Measurements from ENCODE around the gene PBX4.

- no peak for TF ChIP-seq CTCF (IDR thresholded peaks at IDR 0.05; ENCODE audit: poor library complexity)
- no peak for TF ChIP-seq EZH2 (IDR thresholded peaks at IDR 0.05; ENCODE audit: borderline replicate concordance)
- no peak for TF ChIP-seq EZH2phosphoT487 (IDR thresholded peaks at IDR 0.05; ENCODE audit: low read depth, severe bottlenecking, unreplicated experiment)
Measured at GRCh38 chr19:19661675-19662251, 43.3 kb upstream of the PBX4 start.

All from hepatocyte (in vitro differentiated cells).